RWPE2 (cell line): ENCODE results near the gene APBB1IP.

Experiments used
- ATAC-seq: fragments of 200-7000 bp; cut with Tn5 transposase; 3 replicates; pipeline ENCODE4 v1.9.1; 2021; ENCODE audit warnings: low read depth
- DNase-seq: peaks from one replicate; pipeline ENCODE4 v3.0.0-alpha.2; 2020; ENCODE audit warnings: low spot score
- H3K27ac ChIP-seq: fragments of 450-650 bp; 2 replicates; pipeline ENCODE4 v1.5.1; 2017; ENCODE audit warnings: mild to moderate bottlenecking; ENCODE audit not compliant: poor library complexity, severe bottlenecking
- H3K27me3 ChIP-seq: fragments of 250-450 bp; sonication (Bioruptor Pico); 2 replicates; pipeline ENCODE4 v1.5.1; 2021; ENCODE audit warnings: mild to moderate bottlenecking, moderate library complexity; ENCODE audit not compliant: insufficient read depth, poor library complexity, severe bottlenecking
- H3K36me3 ChIP-seq: fragments of 250-450 bp; sonication (Bioruptor Pico); 2 replicates; pipeline ENCODE4 v1.5.1; 2020; ENCODE audit warnings: low read depth, mild to moderate bottlenecking, moderate library complexity
- H3K4me1 ChIP-seq: fragments of 250-450 bp; sonication (Bioruptor Pico); 2 replicates; pipeline ENCODE4 v1.5.1; 2021; ENCODE audit warnings: mild to moderate bottlenecking, moderate library complexity; ENCODE audit not compliant: insufficient read depth, poor library complexity, severe bottlenecking
- H3K4me3 ChIP-seq: fragments of 250-450 bp; sonication (Bioruptor Pico); 2 replicates; pipeline ENCODE4 v1.5.1; 2021; ENCODE audit warnings: mild to moderate bottlenecking, moderate library complexity; ENCODE audit not compliant: severe bottlenecking
- H3K9me3 ChIP-seq: fragments of 250-450 bp; sonication (Bioruptor Pico); 2 replicates; pipeline ENCODE4 v1.5.1; 2021; ENCODE audit warnings: mild to moderate bottlenecking, moderate library complexity; ENCODE audit not compliant: severe bottlenecking
- TF ChIP-seq, protein P1 (sequence below): fragments of 450-650 bp; IDR thresholded peaks from one replicate; pipeline ENCODE4 v1.5.1; 2017; ENCODE audit warnings: mild to moderate bottlenecking, moderate library complexity; ENCODE audit not compliant: poor library complexity, severe bottlenecking

The APBB1IP gene

DNA sequence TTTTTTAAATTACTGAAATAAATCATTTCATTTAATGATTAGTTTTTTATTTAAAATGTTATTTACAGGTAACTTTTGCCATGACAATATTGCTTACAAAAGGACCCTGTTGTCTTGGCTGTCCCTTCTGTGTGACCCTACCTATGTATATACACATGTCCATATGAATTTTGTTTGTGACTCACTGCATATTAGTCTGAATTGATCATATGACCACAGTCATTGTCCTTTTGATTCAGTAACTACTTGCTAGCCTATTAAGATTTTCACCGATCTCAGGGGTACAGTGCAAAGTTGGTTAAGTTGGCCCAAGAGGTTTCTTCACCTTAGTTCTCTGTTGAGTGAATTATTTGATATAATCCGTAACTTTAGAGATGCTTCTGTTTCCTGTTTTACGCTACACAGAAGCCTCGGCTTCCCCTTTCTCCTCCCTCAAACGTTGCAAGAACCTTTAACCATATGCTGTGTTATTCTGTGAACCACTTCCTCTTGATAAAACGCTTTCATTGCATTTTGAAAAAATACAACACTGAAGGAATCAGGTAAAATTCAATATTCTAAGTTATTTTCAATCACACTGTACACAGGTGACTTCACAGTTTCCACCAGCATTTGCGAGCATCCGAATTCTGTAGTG, 43.9 kb downstream of the APBB1IP start:
- Histone ChIP-seq H3K4me1 (peaks cover 9% of the 10 kb centered on the region), H3K36me3 (no peaks in the 10 kb centered on the region), H3K27ac (no peak overlapping the region), H3K4me3 (no peak overlapping the region), H3K9me3 (no peaks in the 10 kb centered on the region), H3K27me3 (no peaks in the 10 kb centered on the region)
- TF ChIP-seq, protein P1, sequence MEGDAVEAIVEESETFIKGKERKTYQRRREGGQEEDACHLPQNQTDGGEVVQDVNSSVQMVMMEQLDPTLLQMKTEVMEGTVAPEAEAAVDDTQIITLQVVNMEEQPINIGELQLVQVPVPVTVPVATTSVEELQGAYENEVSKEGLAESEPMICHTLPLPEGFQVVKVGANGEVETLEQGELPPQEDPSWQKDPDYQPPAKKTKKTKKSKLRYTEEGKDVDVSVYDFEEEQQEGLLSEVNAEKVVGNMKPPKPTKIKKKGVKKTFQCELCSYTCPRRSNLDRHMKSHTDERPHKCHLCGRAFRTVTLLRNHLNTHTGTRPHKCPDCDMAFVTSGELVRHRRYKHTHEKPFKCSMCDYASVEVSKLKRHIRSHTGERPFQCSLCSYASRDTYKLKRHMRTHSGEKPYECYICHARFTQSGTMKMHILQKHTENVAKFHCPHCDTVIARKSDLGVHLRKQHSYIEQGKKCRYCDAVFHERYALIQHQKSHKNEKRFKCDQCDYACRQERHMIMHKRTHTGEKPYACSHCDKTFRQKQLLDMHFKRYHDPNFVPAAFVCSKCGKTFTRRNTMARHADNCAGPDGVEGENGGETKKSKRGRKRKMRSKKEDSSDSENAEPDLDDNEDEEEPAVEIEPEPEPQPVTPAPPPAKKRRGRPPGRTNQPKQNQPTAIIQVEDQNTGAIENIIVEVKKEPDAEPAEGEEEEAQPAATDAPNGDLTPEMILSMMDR, result no peak
- no peak for DNase-seq
- ATAC-seq, result no peak

DNA sequence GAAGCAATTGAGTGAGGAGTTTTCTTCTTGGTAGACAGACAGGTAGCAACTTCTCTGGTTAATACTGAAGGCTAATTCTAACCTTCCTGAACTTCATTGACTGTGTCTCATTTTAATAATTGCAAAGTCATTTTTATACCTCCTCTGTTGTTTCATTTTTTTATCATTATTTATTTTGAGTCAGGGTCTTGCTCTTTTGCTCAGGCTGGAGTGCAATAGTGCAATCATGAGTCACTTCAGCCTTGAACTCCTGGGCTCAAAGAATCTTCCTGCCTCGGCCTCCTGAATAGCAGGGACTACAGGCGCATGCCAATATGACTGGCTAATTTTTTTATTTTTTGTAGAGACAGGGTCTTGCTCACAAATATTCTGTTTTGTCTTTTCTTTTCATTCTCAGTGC, 45.4 kb downstream of the APBB1IP start:
- DNase-seq (no peak), ATAC-seq (no peak)
- H3K36me3 ChIP-seq, result no peaks in the 10 kb centered on the region
- H3K27ac ChIP-seq, result no peak overlapping the region
- H3K27me3 ChIP-seq, result no peaks in the 10 kb centered on the region
- peaks cover 18% of the 10 kb centered on the region for H3K4me1 ChIP-seq
- H3K4me3 ChIP-seq, result no peak overlapping the region
- no peaks in the 10 kb centered on the region for H3K9me3 ChIP-seq
- TF ChIP-seq, protein P1, result no peak

DNA sequence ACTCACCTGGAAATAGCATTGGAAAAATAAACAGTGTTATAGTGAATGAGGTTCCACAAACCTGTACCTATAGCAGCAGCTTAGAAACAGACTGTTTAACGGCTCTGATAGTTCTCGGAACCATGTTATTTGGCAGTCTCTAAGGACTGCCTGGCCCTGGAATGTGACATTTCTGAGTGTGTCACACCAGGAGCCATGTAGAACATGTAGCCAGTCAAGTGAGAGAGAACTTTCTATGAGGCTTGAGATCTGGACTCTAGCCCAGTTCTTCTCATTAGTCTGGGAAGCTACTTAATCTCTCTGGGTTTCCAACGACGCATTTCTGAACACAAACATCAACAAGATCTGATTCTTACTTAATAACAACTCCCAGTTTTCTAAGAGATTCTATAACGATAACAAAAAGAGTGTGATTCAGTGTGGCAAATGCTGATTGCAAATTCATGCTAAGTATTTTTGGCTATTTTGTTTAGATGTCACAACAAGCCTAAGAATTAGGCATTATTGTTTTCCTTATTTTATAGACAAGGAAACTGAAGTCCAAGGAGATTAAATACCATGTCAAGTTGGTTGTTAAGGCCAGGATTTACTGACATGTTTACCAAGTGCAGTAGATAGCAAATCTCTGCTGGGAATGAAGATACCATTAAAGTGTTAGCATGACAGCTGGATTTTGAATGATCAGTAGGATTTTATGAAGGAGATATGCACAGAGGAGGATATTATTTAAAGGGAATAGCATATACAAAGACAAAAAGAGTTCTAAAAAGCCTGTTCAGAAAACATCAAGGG, 47.2 kb downstream of the APBB1IP start:
- H3K27ac ChIP-seq, result no peak overlapping the region
- no peaks in the 10 kb centered on the region for H3K9me3 ChIP-seq
- TF ChIP-seq, protein P1, result no peak
- peaks cover 18% of the 10 kb centered on the region for H3K4me1 ChIP-seq
- ATAC-seq (no peak), DNase-seq (no peak)
- no peaks in the 10 kb centered on the region for H3K27me3 ChIP-seq
- no peak overlapping the region for H3K4me3 ChIP-seq
- H3K36me3 ChIP-seq, result no peaks in the 10 kb centered on the region

DNA sequence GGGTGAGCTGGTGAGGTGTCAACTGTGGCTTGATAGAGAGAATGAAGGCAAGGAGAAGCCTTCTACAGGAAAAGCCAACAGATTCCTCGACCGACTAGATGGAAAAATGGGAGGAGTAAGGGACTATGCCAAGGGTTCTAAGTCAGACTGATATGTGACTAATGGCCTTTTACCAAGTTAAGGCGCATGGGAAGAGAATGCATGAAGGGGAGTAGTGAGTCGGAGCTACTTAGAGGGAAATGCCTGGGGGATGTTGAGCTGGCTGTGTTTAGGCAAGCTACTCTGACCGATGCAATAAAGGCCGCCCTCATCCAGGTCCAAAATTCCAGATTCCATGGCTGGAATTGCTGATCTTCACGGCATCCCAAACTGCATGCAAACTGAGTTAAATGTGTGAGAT, 48.2 kb downstream of the APBB1IP start:
- Histone ChIP-seq H3K4me3 (no peak overlapping the region), H3K9me3 (no peaks in the 10 kb centered on the region), H3K4me1 (peaks cover 18% of the 10 kb centered on the region), H3K36me3 (no peaks in the 10 kb centered on the region), H3K27ac (peak overlapping the region; percentile 39), H3K27me3 (no peaks in the 10 kb centered on the region)
- peak; percentile 55; the same call in 1 of the 3 replicates for ATAC-seq
- TF ChIP-seq, protein P1, result no peak
- no peak for DNase-seq
